ENCODE measurements around the gene EPN1.

GRCh38 chr19:55703790-55704215 lies 28.8 kb downstream of the EPN1 start:
- TF ChIP-seq CTCF (IDR thresholded peaks at IDR 0.05): peak in 3 of 4 experiments; percentile 50 to 90 (median 55)
- TF ChIP-seq EP300 (IDR thresholded peaks at IDR 0.05): no peak
- TF ChIP-seq POLR2AphosphoS5 (IDR thresholded peaks at IDR 0.05): no peak
- TF ChIP-seq POLR2A (IDR thresholded peaks at IDR 0.05): no peak
